NOMO-1 treated with dmso at 0.1 percent for 144 hours (cell line): ENCODE measurements around the gene GIT1.
A peak's percentile ranks its signal among the peaks of the same experiment; 100 is the strongest.

Experiments used
- DNase-seq: peaks from one replicate; lab custom pipeline; 2025; ENCODE audit not compliant: unreplicated experiment; lab: John Stamatoyannopoulos, UW

GIT1 gene

GRCh38 chr17:29593591-29594518 is 4.4 kb upstream of the GIT1 start:
- DNase-seq, result no peak

GRCh38 chr17:29592850-29593551 is 3.6 kb upstream of the GIT1 start, which contains the start of gene ANKRD13B:
Gene ANKRD13B, plus strand, starts transcription at chr17:29593132. Its CDS starts 490 bp downstream, at chr17:29593622.
- no peak for DNase-seq

- peak; percentile 57 for DNase-seq
Measured at GRCh38 chr17:29591737-29592608, 2.5 kb upstream of the GIT1 start.

GRCh38 chr17:29591146-29591736 is 1.8 kb upstream of the GIT1 start:
- no peak for DNase-seq

GRCh38 chr17:29590411-29591145 is 1.1 kb upstream of the GIT1 start:
- no peak for DNase-seq

DNA sequence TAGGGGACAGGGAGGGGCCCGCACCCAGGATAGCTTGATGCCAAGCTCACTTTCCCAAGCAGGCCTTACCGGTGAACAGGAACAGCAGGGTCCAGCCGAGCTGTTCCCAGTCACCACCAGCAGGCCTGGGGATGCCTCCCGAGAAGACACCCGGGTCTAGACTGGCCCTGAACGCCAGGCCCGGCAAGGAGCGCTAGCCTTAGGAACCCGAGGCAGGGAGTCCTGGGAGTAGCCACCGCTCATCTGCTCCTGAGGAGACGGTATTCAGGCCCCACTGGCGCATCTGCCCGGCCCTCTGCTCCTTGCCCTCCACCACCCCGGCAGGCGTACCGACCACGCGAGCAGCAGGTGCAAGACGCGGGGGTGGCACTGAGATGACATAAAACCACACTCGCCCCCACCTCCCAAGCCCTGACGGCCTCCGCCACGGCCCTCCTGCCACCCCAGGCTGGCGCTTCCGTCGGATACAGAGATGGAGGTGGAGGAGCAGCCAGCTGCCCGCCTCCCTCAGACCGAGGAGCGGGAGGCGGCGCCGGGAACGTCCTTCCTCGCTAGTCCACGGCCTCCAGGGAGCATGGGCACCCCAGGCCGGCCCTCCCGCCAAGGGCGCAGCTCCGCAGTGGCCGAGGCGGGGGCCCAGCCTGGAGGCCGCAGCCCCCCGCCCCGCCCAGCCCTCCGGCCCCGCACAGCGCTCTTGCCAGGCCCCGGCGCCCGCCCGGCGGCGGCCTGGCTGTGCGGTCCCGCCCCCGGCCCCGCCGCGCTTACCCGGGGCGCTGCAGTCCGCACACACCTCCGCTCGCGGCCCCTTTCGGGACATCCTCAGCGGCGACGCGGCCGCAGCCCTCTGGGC is 661 bp downstream of the GIT1 start:
- DNase-seq, result no peak

DNA sequence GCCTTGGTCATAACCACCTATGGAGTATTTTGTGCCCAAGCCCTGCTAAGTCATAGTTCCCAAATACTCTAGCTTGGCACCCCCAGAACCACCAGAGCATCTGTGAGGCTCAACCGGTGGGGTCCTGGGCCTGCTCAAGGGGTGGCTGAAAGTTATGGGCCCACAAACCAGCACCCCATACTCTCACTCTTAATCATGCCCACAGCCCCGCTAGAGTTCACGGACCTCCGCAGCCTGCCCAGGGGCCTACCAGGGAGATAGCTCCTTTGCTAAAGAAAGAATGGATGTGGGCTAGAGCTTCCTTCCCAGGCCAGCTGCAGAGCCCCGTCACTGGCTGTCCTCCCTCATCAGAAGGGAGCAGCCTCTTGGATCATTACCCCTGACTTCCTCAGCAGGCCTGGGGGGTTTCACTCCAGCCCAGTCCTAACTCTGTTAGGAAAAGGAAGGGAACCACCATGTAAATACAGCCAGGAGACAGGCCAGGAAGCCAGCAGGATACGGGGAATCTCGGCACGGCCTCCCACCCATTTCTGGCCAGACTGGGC is 1.4 kb downstream of the GIT1 start:
- DNase-seq, result no peak

- DNase-seq, result no peak
Measured at GRCh38 chr17:29587591-29587990, 1.9 kb downstream of the GIT1 start.

DNA sequence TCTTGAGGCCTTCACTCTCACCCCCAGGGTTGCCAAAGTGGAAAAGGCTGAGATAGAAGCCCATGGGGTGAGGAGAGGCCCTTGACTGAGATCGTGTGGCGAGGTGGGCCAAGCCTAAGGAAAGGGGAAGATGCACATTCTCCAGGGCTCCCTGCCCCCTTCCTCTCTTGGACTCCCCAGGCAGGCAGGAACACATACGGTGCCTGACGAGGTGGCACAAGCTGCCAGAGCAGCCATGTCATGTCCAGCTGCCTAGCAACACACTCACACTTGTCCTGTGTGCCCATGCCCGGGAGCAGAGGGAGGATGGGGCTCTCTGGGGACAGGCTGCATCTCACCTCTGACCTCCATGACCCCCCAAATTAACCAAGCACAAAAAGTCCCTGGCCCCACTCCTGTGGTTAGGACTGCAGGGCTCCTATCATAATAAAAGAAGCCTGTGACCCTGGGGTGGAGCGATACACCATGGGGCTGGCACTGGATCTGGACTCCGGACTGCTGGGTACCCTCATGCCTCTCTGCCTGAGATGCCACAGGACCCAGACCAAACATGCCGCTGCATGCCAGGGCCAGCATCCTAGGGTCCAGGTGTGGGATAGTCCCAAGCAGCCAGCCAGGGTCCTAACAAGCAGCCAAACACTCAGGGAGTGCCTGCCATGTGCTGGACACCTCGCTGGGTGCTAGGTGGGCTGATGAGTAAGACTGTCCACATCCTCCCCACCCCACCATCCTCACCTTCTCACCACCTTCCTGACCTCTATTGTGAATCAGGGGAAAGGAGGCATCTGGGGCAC is 2.6 kb downstream of the GIT1 start:
- DNase-seq, result no peak

- DNase-seq, result no peak
Measured at GRCh38 chr17:29585080-29585751, 4.2 kb downstream of the GIT1 start.

DNA sequence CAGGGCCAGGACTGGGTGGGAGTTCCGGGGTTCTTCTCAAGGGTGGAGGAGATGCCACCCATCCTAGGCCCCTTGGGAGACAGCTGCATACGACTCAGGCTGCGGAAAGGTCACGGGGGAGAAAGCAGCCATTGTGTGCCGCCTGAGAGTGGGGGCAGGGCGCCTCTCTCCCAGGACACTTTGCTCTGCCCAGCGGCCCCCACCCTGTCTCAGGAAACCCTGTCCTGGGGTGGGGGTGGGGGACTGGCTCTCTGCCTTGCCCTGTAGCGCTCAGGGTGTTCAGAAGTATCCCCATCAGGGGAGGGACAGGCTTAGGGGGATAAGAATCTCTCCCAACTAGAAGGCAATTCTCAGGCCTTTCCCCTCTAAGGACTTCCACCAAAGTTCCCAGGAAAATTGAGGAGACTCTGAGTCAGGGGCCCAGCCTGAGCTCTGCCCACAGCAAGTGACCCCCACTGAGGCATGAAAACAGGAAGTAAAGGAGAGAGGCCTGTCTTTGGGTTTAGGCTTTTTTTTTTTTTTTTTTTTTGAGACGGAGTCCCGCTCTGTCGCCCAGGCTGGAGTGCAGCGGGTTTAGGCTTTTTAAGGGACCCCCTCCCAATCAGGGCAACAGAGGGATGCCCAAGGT is 4.9 kb downstream of the GIT1 start:
- no peak for DNase-seq

DNA sequence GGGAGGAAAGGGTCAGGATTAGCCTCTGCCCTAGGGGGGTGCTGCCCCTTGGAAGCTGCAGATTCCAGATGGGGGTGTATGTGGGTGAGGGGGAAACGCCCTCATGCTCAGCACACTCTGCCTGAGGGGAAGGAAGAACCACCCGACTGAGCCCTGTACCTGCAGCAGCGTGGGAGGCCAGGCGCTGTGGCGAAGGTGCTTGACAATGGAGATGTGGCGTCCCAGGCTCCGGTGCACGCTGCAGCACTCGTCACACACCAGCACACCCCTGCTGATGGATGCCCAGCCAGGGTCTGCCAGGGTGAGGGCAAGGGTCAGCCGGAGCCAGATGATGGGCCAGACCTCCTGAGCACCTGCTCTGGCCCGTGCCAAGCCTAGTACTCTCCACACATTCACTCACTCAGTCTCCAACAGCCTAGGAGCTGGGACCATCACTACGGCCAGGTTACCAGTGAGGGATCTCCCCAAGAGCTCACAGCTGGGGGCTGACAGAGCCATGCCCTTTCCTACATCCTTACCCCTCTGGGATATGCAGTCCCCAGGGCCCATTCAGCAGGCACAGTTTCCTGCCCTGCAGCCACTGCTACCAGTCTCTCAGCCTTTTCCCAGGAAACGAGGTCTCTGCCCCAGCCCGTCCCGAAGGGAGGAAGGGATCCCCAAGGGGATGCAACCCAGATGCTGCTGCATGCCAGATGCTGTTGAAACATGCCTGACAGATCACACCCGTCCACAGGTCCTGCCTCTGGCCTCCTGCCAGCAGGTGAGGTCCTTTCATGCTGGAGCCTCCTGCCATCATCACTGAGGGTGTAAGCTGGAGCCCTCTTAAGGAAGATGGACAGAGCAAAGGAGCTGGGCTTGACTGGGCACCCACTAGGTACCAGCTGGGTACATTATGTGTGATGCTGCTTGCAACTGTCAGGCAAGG is 5.9 kb downstream of the GIT1 start:
- no peak for DNase-seq

DNA sequence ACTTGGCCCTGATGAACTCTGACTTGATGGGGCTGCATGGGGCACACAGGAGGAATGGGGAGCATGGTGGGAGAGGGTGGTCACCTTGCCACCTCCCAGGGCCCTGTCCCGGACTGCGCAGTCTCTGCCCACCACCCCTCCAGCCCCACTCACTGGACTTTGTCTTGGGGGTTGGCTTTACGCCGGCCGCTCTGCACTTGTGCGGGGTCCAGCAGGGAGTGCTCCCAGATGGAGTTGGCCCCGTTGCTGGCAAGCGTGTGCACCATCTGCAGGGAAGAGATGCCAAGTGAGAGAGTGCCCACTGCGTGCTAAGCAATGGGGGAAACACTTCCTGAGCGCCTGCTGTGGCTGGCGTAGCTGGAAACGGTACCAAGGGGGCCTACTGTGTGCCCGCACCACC is 6.7 kb downstream of the GIT1 start:
- no peak for DNase-seq

DNA sequence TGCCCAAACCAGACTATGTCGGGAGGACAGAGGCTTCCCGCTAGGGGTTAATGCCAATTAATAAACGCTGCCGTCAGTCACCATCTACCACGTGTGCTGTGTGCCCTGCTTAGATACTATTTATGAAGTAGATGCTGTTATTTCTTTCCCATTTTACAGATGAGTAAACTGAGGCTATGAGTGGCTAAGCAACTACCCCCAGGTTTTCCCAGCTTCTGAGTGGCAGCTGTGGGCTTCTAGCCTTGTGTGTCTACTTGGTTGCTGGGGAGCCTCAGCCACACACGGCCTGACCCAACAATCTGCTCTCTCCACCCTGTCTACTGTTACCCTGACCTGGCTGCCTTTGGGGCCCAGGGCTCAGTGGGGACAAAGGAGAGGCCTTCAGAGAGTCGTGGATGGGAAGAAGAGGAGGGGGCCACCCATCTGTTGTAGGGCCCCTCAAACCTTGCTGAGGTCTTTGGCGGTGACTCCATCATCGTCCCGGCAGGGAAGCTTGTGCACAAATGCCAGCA is 7.1 kb downstream of the GIT1 start:
- DNase-seq, result no peak

DNA sequence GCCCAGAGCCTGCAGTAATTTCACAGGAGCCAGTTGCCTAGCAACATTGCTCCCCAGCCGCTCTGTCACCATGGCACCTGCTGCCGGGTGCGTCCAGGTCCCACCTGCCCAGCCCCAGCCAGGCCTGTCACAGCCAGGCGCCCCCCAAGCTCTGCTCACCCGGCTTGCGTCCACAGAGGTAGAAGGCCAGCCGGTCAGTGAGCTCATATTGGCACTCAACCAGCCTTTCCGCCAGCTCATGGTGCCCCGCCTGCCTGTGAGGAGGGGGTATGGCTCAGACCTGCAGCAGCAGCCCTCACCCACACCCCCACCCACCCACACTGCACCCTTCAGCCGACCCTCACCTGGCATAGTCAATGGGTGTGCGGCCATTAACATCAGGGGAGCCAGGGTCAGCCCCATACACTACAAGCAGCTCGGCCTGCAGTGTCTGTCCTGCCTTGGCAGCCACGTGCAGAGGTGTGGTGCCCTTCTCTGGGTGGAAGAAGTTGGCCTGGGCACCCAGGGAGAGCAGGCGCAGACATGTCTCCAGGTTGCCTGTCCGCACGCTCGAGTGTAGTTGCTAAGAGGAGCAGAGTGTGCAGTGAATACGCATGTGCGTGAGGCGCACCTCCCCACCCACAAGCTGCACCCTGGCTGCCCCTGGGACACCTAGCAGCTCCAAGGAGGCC is 7.7 kb downstream of the GIT1 start:
- DNase-seq, result no peak
